NCI-H1092 treated with DMSO at 0.1 percent for 48 hours (cell line): Measurements from ENCODE around the gene ITIH3.
A peak's percentile ranks its signal among the peaks of the same experiment; 100 is the strongest.

Experiments
- DNase-seq: peaks from one replicate; lab custom pipeline; 2025; lab: John Stamatoyannopoulos, UW

The ITIH3 gene

DNA sequence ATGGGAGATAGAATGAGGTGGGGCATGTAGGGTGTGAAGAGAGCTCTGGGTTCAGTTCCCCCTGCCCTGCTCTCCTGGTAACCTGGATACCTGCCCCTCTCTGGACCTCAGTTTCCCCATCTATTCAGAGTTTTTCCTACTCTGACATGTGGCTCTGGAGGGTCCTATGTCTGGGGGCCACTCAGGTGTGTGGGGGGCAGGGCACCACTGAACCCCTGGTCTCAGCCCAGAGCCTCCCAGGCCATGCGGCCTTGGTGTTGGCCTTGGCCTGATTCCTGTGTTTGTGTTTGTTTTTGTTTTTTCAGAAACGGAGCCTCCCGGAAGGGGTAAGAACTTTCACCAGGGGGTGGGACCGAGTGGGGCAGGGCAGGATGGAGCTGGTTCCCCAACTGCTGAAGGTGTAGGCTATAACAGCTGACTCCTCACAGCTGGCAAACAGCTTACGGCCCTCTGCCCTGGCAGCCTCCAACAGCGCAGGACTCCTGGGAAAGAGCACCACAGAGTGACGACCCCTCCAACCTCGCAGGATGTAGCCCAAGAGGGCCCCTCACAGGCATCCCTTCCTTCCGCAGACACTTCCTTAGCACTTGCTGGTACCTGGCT is 803 bp downstream of the ITIH3 start:
- no peak for DNase-seq

GRCh38 chr3:52796411-52796810 is 1.8 kb downstream of the ITIH3 start:
- no peak for DNase-seq

- DNase-seq, result no peak
Observed at GRCh38 chr3:52798376-52798977, 3.9 kb downstream of the ITIH3 start.

DNA sequence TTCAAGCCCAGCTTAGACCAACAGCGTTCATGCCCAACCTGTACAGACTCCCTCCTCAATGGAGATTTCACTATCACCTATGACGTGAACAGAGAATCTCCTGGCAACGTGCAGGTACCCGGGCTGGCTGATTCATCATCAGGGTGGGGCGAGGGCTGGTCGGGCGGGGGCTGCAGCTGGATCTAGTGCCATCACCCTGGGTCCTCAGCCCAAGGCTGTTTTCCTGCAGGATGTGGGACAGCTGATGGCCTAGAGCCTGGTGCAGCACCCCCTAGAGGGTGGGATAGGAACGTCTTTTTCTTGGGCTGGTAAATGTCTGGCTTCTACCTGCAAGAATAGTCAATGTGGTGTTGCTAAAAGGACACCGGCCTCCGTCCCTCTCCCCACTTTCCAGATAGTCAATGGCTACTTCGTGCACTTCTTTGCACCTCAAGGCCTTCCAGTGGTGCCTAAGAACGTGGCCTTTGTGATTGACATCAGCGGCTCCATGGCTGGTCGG is 4.4 kb downstream of the ITIH3 start:
- no peak for DNase-seq

GRCh38 chr3:52800079-52800478 is 5.5 kb downstream of the ITIH3 start:
- no peak for DNase-seq

- no peak for DNase-seq
Observed at GRCh38 chr3:52801839-52802238, 7.2 kb downstream of the ITIH3 start.

- no peak for DNase-seq
Observed at GRCh38 chr3:52805270-52806039, 10.9 kb downstream of the ITIH3 start.

- DNase-seq, result no peak
Observed at GRCh38 chr3:52809149-52809548, 14.6 kb downstream of the ITIH3 start.

GRCh38 chr3:52809662-52810377 is 15.2 kb downstream of the ITIH3 start:
- DNase-seq, result peak; percentile 48

DNA sequence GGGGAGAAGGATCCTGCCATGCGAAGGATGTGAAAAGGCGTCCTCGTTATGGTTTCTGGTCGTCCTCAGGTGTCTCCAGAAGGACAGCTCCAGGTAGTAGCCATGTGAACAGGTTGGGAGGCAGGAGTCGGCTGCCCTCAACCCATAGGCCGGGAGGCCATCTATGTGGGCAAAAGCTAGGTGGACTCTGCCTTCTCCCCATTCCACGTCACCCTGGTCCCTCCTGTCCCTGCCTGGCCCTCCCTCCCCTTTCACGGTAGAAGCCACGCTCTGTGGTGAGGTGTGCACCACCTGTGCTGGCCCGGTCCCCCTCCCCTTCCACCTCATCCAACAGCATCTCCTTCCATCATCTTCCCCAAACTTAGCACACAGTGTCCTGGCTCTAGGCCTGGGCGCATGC is 16.3 kb downstream of the ITIH3 start:
- no peak for DNase-seq

DNA sequence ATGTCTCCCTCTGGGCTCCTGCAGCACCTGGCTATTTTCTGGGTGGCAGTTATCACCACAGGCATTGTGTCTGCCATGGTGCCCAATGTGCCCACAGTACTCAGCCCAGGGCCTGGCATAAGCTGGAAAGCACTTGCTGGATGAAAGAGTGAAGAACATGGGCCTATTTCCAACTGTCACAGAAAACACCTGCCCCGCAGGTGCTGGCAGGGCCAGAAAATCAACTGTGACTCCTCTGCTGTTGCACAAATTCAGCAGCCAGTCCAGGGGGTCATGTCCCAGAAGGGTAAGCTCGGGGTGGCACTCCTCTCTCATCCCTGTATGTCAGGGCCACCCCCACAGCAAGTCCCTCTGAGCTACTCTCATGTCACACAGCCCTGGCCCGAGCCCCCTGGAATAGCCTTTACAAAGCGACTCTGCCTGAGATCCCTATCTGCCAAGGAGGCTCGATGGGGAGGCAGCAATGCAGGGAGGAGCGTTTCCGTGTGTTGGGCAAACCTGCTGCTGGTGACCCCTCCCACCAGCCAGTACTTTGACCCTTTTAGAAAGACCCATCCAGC is 16.9 kb downstream of the ITIH3 start:
- no peak for DNase-seq

- DNase-seq, result no peak
Observed at GRCh38 chr3:52813810-52814209, 19.2 kb downstream of the ITIH3 start.

GRCh38 chr3:52816199-52816598 is 21.6 kb downstream of the ITIH3 start:
- DNase-seq, result no peak

DNA sequence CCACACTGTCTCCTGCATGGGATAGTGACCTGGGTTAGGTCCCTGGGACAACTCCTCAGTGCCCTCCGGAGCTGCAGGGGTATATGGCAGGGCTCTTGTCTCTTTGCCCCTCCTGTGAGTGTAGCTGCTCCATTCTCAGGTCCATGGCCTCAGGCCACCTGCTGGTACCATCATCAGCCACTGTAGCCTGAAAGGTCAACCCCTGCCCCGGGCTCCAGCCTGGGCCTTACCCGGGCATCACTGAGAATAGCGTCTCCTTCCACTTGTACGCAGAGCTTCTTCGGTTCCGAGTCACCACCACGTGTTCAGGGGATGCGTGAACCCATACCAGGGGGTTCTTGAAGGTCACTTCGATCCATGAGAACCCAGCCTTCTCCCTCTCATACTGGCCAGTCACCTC is 22.1 kb downstream of the ITIH3 start:
- DNase-seq, result no peak

GRCh38 chr3:52817221-52817620 is 22.6 kb downstream of the ITIH3 start:
- no peak for DNase-seq

DNA sequence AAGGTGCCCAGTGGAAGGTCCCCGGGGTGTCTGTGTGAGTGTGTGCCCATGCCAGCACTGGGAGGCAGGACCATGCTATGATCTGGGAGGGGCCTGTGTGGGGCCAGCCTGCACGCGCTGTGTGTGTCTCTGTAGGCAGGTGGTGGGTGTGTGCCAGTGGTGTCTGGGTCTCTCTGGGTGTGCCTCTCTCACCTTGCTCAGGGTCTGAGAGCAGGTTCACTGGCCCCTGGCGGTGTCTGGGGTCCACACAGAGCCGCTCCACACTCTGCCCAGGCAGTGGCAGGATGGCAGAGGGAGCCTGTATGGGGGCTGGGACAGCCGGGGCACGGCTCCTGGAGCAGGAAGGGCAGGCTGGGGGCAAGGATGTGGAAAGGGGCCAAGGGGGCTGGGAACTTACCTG is 23.3 kb downstream of the ITIH3 start:
- no peak for DNase-seq

DNA sequence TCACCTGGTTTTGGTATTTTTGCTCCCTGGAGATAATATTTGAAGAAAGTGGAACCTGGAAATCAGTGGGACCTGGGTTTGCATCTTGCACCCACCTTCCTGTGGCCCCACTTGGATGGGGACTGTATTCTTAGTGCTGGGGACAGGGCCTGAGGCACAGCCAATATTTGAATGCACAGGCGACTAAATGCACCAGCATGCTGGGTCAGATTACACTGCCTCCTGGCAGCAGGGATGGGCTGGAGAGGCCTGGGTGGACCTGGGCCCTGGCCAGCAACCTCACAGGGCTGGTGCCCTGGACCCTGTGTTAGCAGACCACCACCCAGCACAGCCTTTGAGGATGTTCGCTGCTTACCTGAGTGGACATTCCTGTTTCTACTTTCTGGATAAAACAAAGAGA is 25.3 kb downstream of the ITIH3 start:
- no peak for DNase-seq

DNA sequence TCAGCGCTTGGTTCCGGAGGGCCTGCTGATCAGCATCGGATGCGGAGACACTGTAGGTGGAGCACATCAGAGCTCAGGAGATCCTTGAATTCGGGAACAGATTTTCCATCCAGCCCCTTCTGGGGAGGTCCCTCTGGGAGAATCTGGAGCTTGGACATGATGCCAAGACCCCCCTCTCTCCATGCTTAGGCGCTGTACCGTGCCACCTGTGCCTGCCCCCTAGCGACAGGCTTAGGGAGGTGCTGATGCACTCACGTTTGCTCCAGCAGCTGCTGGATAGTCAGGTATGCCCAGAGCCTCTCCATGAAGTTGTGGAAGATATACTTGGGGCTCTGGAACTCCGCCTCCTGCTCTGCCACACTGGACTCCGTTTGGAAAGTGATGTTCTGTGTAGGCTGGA is 26.1 kb downstream of the ITIH3 start:
- DNase-seq, result peak; percentile 4

DNA sequence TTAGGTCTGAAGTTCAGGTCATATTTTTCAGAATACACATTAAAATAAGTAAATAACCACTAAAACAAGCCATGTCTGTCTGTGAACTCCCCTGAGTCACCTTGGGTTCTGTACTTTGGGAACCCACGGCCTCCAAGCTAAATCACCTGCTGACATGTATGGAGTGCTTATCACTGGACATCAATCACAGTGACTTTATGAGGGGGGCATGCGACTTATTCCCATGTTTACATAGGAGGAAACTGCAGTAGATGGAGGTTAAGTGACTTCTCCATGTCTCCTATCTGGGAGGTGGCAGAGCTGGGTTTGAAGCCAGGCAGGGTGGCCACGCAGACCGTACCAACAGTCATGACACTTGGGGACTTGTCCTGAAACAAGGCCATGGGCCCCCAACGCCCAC is 27.8 kb downstream of the ITIH3 start:
- DNase-seq, result no peak

GRCh38 chr3:52824037-52824436 is 29.4 kb downstream of the ITIH3 start:
- no peak for DNase-seq

- DNase-seq, result no peak
Observed at GRCh38 chr3:52827441-52827840, 32.8 kb downstream of the ITIH3 start.

- DNase-seq, result no peak
Observed at GRCh38 chr3:52827866-52828376, 33.3 kb downstream of the ITIH3 start.
